Measurements from ENCODE around the gene GH2.

- TF ChIP-seq CREB5 (CRISPR knock-in tag; IDR thresholded peaks at IDR 0.05; ENCODE audit: low read depth) (no peak), ZNF70 (CRISPR knock-in tag; IDR thresholded peaks at IDR 0.05) (no peak), BACH2 (CRISPR knock-in tag; IDR thresholded peaks at IDR 0.05; ENCODE audit: borderline replicate concordance) (no peak), CSRNP3 (CRISPR knock-in tag; IDR thresholded peaks at IDR 0.05) (no peak)
These were observed 32.7 kb downstream of the GH2 start for GRCh38 chr17:63848834-63849689.
